HTERT RPE-1 (cell line): ENCODE data around the gene KLK5.

Source experiments
- in situ Hi-C: fragments of 300-500 bp; cut with MboI; formaldehyde crosslinking; loops from 4 replicates; pipeline ENCODE4 v1.14.3; 2020; ENCODE audit warnings: low sequenced_read_pairs

The KLK5 gene

GRCh38 chr19:50969413-50969760, 16.5 kb upstream of the KLK5 start, which contains the start of gene KLK6:
TSS of gene KLK6 (minus strand) at chr19:50969591. CDS start at chr19:50968104, 1,487 bp downstream.
- in situ Hi-C loops, result no loop called here

- in situ Hi-C loops, result no loop called here
Observed at GRCh38 chr19:50968716-50969412, 16.0 kb upstream of the KLK5 start.

- in situ Hi-C loops, result no loop called here
Observed at GRCh38 chr19:50967929-50968715, 15.3 kb upstream of the KLK5 start.

GRCh38 chr19:50964266-50964665, 11.4 kb upstream of the KLK5 start:
- in situ Hi-C loops, result no loop called here

GRCh38 chr19:50963381-50963780, 10.5 kb upstream of the KLK5 start:
- in situ Hi-C loops, result no loop called here

- in situ Hi-C loops, result no loop called here
Observed at GRCh38 chr19:50962245-50962644, 9.4 kb upstream of the KLK5 start.

- in situ Hi-C loops, result no loop called here
Observed at GRCh38 chr19:50959731-50960500, 7.1 kb upstream of the KLK5 start.

GRCh38 chr19:50957587-50957986, 4.7 kb upstream of the KLK5 start:
- in situ Hi-C loops, result no loop called here

GRCh38 chr19:50949861-50950260, 3.0 kb downstream of the KLK5 start:
- in situ Hi-C loops, result no loop called here

- in situ Hi-C loops, result no loop called here
Observed at GRCh38 chr19:50947123-50947522, 5.7 kb downstream of the KLK5 start.

GRCh38 chr19:50944795-50945194, 8.0 kb downstream of the KLK5 start:
- in situ Hi-C loops, result no loop called here

- in situ Hi-C loops, result no loop called here
Observed at GRCh38 chr19:50943074-50943828, 9.6 kb downstream of the KLK5 start.

- in situ Hi-C loops, result no loop called here
Observed at GRCh38 chr19:50939596-50939995, 13.2 kb downstream of the KLK5 start.

GRCh38 chr19:50933640-50934039, 19.2 kb downstream of the KLK5 start:
- in situ Hi-C loops, result no loop called here

GRCh38 chr19:50932690-50933083, 20.2 kb downstream of the KLK5 start:
- in situ Hi-C loops, result no loop called here

- in situ Hi-C loops, result no loop called here
Observed at GRCh38 chr19:50932018-50932689, 20.7 kb downstream of the KLK5 start.

- in situ Hi-C loops, result no loop called here
Observed at GRCh38 chr19:50931023-50931422, 21.8 kb downstream of the KLK5 start.

- in situ Hi-C loops, result no loop called here
Observed at GRCh38 chr19:50928831-50929230, 24.0 kb downstream of the KLK5 start.

GRCh38 chr19:50926144-50926543, 26.7 kb downstream of the KLK5 start:
- in situ Hi-C loops, result no loop called here

GRCh38 chr19:50925734-50926133, 27.1 kb downstream of the KLK5 start:
- in situ Hi-C loops, result no loop called here
